ENCODE data around the gene SPTBN4.
A peak's percentile ranks its signal among the peaks of the same experiment; 100 is the strongest.

The SPTBN4 gene

DNA sequence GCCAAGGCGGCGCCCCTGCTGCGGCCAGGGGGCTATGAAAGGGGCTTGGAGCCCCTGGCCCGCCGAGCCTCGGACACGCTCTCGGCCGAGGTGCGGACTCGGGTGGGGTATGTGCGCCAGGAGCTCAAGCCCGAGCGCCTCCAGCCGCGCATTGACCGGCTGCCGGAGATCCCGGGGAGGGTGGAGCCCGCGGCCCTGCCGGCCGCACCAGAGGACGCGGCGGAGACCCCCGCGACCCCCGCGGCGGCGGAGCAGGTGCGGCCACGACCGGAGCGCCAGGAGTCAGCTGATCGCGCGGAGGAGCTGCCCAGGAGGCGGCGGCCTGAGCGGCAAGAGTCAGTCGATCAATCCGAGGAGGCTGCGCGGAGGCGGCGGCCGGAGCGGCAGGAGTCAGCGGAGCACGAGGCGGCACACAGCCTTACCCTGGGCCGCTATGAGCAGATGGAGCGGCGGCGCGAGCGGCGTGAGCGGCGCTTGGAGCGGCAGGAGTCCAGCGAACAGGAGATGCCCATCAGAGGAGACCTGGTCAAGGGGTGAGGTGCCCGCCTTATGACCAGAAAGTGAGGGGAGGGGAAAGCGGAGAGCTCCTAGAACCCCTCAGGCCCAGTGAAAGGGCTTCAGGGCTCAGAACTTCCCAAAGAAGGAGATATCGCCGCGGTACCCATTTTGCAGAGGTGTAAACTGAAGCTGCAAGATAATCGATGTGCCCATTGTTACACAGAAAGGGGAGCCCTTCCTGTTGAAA is 101.1 kb downstream of the SPTBN4 start:
- DNase-seq, result no peak

DNA sequence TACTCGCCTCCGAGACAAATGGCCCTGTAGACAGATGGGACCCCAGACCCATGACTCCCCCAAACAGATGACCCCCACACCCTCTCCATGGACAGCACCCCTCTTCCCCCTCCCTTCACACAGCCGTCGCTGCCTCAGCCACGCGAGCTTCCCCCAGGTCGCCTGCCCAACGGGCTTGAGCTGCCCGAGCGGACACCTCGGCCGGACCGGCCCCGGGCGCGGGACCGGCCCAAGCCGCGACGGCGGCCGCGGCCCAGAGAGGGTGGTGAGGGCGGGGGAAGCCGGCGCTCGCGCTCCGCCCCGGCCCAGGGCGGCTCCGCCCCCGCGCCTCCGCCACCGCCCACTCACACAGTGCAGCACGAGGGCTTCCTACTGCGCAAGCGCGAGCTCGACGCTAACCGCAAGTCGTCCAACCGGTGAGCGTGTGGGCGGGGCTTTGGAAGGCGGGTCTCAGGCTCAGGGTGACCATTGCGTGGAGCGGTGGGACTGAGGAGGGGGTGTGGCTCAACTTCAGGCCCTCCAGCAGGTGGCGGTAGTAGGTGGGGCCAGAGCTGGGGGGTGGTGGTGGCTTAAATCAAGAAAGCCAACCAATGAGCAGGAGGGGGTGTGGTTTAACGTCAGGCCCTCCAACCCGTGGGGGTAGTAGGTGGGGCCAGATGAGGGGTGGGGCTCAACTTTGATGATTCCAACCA is 103.7 kb downstream of the SPTBN4 start:
- peak; percentile 100 for DNase-seq

DNA sequence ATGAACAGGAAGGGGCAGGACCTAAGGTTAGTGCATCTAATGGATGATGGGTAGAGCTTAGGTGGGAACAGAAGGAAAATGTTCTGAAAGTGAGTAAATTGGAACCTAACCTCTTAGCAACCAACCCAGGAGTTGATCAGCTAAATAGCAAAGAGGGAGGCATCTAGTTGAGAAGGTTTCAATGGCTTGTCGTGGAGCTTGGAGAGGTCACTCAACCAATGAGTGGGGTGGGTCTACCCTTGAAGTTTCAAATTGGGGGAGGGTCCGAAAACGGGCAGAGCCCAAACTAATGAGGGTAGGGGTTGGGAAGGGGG is 104.2 kb downstream of the SPTBN4 start:
- DNase-seq, result no peak

DNA sequence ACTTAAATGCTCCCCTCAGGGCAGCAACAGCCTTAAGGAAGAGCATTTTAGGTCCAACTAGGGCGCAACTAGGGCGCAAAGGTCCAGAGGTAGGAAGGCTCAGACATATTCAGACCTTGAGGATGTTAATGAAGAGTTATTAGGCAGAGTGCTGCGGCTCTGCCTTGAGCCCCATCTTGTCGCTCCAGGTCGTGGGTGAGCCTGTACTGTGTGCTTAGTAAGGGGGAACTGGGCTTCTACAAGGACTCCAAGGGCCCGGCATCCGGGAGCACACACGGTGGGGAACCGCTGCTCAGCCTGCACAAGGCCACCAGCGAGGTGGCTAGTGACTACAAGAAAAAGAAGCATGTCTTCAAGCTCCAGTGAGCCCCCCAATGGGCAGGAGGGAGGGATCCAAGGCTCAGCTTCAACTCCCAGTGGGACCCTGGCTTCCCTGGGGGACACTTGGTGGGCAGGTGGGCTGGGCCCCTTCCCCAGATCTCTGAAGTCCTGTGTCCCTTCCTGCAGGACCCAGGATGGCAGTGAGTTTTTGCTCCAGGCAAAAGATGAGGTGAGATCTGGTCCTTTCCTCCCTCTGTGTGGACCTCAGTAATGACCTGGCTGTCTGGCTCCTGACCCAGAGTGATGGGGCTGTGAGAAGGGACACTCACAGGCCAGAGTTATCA is 105.2 kb downstream of the SPTBN4 start:
- no peak for DNase-seq

DNA sequence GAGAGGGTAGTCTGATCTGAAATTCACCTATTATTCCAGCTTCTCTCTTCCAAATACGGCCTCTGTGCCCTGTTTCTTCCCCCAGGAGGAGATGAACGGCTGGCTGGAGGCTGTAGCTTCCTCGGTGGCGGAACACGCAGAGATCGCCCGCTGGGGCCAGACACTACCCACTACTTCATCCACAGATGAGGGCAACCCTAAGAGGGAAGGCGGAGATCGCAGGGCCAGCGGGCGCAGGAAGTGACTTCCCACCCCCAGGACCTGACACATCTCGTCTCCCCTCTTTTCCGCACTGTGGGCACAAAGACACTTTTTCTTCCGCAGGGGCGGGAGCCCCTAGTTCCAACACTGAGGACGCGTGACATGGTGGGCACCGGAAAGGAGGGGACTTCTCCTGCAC is 108.5 kb downstream of the SPTBN4 start:
- DNase-seq, result no peak

DNA sequence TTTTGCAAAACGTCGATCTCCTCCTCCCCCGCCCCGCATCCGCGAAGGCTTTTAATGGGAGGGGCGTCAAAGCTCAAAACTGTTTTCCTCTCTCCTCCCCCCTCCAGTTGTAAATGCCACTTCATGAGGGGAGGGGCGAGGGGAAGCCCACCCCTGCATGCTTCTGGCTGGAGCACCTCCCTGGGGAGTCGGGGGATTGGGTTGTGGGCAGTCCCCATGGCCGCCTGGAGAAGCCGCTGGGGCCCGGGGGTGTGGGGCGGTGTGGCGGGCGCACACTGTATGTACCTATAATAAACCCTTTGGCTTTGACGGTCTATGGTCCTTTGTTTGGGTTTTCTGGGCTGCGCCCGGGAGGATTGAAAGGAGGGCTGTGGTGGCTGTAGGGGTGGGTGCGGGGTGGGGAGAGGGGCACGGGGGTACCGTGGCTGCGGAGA is 109.4 kb downstream of the SPTBN4 start:
- DNase-seq, result no peak

DNA sequence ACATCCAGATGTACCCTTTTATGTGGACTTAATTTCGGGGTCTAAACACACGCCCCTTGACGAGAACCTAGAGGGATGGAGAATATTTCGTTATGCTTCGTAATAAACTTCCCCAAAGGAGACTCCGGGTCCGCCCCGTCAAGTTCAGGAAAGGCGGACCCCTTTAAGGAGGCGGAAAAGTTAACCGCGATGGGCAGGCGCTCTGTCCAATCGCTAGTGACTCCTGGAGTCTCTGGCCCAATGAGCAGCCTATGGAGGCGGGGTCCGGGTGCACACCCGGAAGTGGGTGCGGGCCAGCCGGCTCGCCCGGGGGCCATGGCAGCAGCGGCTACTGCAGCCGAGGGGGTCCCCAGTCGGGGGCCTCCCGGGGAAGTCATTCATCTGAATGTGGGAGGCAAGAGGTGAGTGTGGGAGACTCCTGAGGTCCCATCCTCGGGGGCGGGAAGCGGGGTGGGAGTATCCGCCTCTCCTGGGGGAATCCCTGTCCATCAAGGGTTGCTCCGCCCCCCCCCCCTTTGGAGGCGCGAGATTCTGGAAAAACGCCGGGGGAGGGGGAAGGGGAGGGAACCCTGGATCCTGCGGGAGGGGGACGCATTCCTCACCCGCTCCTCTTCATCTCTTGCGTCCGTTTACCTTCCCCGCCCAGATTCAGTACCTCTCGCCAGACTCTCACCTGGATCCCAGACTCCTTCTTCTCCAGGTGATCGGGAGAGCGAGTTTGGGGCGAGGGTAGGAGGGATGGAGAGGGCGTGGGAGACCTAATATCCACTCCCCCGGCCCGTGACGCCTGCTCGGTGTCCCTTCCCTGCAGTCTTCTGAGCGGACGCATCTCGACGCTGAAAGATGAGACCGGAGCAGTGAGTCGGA is 110.0 kb downstream of the SPTBN4 start, which contains the start of gene SHKBP1:
SHKBP1 (plus strand) TSS at position 289 of the 867 bp plus-strand sequence; CDS start at position 316, 27 bp downstream.
- peak; percentile 98 for DNase-seq

DNA sequence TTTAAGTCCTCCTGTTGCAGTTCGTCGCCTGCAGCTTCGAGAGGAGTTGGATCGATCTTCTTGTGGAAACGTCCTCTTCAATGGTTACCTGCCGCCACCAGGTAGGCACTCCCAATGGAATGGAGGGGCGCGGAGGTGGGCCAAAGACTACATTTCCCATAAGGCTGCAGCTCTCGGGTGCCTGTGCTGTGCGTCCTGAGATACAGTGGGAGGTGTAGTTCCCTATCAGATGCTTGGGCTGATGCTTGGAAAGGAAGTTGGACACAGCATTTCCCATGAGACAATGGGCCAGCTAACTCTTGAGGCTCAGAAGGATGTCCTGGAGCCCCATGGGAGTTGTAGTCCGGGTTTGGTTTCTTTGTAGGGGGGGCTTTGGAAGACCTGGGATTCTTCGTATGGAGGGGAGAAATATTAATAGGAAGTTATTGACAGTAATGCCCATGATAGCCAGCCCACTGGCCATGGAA is 111.7 kb downstream of the SPTBN4 start:
- DNase-seq, result peak; percentile 88

DNA sequence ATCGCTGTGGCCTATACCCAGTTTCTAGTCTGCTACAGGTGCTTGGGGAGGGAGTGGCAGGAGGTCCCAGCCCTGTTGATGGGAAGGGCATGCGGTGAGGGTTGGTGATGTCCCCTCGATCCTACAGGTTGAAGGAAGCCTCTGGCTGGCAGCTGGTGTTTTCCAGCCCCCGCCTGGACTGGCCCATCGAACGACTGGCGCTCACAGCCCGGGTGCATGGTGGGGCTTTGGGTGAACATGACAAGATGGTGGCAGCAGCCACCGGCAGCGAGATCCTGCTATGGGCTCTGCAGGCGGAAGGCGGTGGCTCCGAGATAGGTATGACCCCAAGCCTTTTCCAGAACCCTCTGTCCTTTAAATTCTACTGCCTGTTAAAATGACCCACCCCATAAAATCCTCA is 113.8 kb downstream of the SPTBN4 start:
- DNase-seq, result no peak

DNA sequence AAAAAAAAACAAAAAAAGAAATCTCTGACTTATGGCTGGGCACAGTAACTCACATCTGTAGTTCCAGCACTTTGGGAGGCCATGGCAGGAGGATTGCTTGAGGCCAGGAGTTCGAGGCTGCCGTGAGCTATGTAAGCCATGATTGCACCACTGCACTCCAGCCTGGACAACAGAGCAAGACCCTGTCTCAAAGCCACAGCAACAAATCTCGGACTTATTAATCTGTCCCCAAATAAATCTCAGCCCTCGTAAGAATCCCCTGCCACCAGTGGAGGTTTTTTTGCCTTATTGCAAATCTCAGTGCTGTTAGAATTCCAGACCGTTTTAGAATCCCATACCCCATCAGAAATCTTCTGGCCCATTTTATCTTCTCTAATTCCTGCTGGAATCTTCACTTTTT is 114.7 kb downstream of the SPTBN4 start:
- DNase-seq, result no peak

DNA sequence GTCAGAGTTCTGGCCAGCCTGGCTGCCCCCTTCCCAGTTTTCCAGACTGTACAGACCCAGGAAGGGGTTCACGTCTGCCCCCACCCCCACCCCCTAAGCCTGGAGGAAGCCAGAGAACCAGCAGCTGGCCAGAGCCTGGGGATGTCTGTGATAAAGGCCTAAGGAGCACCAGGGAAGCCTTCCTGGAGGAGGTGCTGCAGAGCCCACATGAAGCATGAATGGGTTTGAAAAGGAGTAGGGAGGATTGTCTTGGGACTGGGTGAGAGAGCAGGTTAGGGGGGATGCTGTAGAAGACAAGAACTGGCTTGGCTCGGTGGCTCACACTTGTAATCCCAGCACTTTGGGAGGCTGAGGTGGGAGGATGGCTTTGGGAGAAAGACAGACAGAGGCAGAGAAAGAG is 115.7 kb downstream of the SPTBN4 start:
- no peak for DNase-seq

DNA sequence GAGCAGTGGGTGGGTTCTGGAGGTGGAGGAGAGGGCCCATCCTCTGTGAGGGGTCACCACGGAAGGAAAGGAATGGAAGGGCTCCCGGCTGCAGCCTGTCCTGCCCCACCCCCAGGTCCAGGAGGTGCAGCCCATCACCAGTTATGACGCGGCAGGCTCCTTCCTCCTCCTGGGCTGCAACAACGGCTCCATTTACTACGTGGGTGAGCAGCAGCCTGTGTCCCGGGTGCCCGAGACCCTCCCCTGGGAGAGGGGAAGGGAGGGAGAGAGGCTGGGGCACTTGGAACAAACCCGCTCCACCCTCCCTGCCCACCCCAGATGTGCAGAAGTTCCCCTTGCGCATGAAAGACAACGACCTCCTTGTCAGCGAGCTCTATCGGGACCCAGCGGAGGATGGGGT is 116.5 kb downstream of the SPTBN4 start:
- DNase-seq, result no peak

DNA sequence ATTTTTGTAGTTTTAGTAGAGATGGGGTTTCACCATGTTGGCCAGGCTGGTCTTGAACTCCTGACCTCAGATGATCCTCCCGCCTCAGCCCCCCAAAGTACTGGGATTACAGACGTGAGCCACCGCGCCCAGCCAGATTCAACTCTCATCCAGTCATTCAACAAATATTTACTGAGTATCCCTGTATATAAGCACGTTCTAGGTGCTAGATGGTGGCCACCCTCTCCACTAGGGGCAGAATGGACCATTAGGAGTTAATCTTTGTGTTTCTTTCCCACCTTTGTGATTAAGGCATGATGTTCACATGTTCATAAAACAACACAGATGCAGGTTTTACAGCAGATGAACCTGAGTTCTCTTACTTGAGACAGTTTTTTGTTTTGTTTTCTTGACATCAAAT is 117.2 kb downstream of the SPTBN4 start:
- peak; percentile 25 for DNase-seq

DNA sequence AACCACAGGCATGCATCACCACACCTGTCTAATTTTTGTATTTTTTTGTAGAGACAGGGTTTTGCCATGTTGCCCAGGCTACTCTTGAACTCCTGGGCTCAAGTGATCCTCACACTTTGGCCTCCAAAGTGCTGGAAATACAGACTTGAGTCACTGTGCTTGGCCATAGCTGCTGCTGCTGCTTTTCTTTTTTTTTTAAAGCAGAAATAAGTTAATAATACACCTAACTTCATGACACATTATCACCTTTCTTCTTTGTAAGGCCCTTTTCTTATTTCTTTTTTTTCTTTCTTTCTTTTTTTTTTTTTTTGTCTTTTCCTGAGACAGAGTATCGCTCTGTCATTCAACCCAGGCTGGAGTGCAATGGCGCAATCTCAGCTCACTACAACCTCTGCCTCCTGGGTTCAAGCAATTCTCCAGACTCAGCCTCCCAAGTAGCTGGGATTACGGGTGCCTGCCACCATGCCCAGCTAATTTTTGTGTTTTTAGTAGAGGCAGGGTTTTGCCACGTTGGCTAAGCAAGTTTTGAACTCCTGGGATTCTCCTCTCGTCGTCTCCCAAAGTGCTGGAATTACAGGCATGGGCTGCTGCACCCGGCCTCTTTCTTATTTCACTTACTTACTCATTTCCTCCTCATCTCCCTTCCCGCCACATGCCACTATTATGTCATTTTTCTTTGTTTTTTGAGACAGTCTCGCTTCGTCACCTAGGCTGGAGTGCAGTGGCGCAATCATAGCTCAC is 118.6 kb downstream of the SPTBN4 start:
- DNase-seq, result no peak

DNA sequence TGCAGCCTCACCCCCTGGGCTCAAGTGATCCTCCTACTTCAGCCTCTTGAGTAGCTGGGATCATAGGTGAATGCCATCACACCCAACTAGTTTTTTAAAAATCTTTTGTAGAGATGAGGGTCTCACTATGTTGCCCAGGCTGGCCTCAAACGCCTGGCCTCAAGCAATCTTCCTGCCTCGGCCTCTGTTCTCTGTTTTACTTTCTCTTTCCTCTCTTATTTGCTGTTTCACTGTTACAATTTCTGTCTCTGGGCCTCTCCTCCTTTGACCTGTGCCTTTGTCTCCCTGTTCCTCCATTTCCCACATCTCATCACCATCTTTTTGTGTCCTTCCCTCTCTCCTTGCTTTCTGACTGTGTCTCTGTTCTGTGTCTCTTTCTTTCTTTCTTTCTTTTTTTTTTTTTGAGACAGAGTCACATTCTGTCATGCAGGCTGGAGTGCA is 119.2 kb downstream of the SPTBN4 start:
- DNase-seq, result no peak

DNA sequence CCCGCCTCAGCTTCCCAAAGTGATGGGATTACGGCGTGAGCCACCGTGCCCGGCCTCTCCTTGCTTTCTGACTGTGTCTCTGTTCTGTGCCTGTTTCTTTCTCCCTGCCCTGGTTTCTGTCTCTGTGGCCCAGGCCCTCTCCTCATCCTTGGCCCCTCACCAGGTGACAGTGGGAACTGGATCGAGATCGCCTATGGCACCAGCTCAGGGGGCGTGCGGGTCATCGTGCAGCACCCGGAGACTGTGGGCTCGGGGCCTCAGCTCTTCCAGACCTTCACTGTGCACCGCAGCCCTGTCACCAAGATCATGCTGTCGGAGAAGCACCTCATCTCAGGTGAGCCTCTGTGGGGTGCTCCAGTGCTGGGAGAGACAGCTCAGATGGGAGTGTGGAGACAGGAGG is 119.8 kb downstream of the SPTBN4 start:
- DNase-seq, result no peak

DNA sequence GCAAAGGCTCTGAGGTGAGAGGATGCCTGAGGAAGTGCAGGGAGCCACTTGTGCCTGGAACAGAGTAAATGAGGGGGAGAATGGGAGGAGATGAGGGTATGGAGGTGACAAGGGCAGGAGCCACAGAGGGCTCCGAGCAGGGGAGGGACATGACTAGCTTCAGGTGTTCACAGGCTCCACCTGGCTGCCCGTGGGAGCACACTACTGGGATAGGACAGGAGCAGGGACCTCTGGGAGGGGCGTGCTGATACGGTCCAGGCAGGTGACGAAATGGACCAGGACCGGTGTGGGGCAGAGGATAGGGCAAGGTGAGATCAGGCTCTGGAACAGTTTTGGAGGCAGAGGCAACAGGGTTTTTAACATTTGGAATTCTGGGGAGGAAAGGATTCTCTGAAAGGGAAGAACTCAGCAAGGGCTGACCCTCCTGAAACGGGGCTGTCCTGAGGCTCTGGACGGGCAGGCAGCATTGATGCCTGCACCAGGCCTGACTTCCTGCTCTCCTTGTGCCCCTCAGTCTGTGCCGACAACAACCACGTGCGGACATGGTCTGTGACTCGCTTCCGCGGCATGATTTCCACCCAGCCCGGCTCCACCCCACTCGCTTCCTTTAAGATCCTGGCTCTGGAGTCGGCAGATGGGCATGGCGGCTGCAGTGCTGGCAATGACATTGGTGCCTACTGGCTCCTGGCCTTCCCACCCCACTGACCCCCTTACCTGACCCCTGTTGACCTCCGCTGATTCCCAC is 121.5 kb downstream of the SPTBN4 start:
- no peak for DNase-seq

DNA sequence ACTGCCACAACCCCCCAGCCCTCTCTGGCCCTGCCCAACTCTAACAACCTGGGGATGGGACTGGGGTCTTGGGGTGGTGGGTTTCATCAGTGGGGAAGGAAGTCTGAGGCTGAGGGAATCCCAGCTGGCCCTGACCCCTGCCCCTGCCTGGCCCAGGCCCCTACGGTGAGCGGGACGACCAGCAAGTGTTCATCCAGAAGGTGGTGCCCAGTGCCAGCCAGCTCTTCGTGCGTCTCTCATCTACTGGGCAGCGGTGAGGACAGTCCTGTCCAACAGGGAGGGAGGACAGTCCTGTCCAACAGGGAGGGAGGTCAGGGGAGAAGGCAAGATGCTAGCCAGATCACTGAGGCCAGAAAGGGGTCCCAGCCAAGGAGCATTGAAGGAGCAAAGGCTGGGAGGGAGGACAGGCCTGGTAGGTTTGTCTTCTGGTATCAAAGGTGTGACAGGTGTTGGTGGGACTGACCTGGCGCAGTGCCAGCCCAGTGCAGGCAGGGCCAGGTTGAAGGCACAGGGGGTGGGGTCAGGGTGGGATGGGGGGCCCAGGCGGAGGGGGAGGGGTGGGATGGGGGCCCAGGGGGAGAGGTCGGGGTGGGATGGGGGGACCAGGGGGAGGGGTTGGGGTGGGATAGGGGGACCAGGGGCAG is 122.2 kb downstream of the SPTBN4 start:
- DNase-seq, result no peak

DNA sequence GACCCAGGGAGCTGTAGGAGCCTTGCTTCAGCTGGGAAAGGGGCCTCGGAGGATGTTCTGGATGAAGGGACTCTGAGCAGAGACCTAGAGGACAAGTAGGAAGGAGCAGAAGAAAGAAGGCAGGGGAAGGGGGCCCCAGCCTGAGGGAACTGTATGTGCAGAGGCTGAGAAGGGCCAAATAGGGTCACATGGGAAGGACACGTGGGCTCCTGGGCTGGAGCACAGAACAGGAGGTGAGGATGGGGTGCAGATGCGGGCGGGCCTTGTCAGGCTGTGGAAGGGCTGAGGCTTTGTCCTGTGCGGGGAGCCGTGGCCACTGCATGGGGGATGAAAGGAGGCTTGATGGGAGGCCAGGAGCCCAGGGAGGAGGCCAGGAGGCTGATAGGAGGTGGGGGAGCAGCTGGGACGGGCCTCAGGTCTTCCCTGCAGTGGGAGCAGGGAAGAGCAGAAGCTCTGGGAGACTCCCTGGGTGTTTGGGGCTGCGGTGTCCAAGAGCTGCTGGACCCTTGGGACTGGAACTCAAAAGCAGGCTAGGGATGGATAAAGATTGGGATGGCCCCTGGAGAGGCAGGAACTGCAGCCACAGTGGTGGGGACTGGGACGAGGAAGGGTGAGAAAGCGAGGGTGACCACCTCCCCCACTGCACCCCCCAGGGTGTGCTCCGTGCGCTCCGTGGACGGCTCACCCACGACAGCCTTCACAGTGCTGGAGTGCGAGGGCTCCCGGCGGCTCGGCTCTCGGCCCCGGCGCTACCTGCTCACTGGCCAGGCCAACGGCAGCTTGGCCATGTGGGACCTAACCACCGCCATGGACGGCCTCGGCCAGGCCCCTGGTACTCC is 123.0 kb downstream of the SPTBN4 start:
- no peak for DNase-seq
